NT2/D1 (cell line): ENCODE data around the gene TMEM115.

Experiments used
- YY1 ChIP-seq: IDR thresholded peaks from 2 replicates; pipeline ENCODE4 v1.6.1; 2011; ENCODE audit not compliant: insufficient read length, insufficient read depth
- ZNF274 ChIP-seq: IDR thresholded peaks from 2 replicates; pipeline ENCODE4 v1.6.1; 2011; ENCODE audit warnings: mild to moderate bottlenecking, low read depth, low read length

DNA sequence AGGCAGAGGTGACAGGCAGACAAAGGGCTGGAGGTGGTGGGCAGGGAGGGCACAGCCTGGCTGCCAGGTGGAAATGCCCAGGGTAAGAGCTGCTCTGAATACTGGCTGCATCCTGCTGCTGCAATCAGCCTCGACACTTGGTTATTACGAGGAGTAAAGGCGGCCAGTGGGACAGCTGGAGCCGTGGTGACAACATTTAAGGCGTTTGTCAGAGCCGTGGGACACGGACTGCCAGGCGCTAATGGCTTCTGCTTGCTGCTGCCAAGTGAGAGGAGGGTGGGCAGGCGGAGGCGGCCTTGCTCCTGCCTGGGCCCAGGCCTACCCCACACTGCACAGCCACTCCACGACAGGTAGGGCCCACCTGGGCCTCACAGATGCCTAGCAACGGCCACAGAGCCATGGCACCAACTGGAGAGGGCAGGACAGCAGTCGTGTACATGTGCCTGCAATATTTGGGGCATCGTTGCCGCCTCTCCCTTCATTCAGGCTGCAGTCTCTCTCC is 49.2 kb upstream of the TMEM115 start:
- no peak for TF ChIP-seq YY1
- no peak for TF ChIP-seq ZNF274
